Neuronal stem cell (in vitro differentiated cells): ENCODE measurements around the gene KLHDC10.

Experiments used
- DNase-seq: peaks from one replicate; pipeline ENCODE4 v3.0.0-alpha.2; 2013; ENCODE audit warnings: low spot score
- H2AFZ ChIP-seq: one replicate; pipeline ENCODE4 v1.6.1; 2013; ENCODE audit warnings: mild to moderate bottlenecking, low read length, inconsistent platforms
- H2AK5ac ChIP-seq: 2 replicates; pipeline ENCODE4 v1.6.1; 2013; ENCODE audit warnings: low read depth, mild to moderate bottlenecking, inconsistent platforms, low read length, moderate library complexity, mixed read lengths
- H2BK120ac ChIP-seq: 2 replicates; pipeline ENCODE4 v1.6.1; 2013; ENCODE audit warnings: low read depth, mild to moderate bottlenecking, inconsistent platforms, low read length, moderate library complexity, mixed read lengths
- H2BK12ac ChIP-seq: one replicate; pipeline ENCODE4 v1.6.1; 2013; ENCODE audit warnings: low read length, inconsistent platforms
- H2BK15ac ChIP-seq: 2 replicates; pipeline ENCODE4 v1.6.1; 2013; ENCODE audit warnings: mild to moderate bottlenecking, low read length, inconsistent platforms, mixed read lengths
- H2BK5ac ChIP-seq: one replicate; pipeline ENCODE4 v1.6.1; 2013; ENCODE audit warnings: inconsistent platforms, mild to moderate bottlenecking, low read length, moderate library complexity
- H3K14ac ChIP-seq: one replicate; pipeline ENCODE4 v1.6.1; 2013; ENCODE audit warnings: low read length, inconsistent platforms
- H3K18ac ChIP-seq: 2 replicates; pipeline ENCODE4 v1.6.1; 2013; ENCODE audit warnings: low read length, inconsistent platforms
- H3K23ac ChIP-seq: 2 replicates; pipeline ENCODE4 v1.6.1; 2013; ENCODE audit warnings: low read depth, mild to moderate bottlenecking, mixed read lengths, low read length, inconsistent platforms; ENCODE audit not compliant: poor library complexity
- H3K27ac ChIP-seq: replicated peaks from 3 replicates; pipeline ENCODE4 v1.5.1; 2013; ENCODE audit warnings: low read length, inconsistent platforms
- H3K27me3 ChIP-seq, 3 experiments: 2 replicates each; pipeline ENCODE4 v1.6.1; 2013; ENCODE audit warnings: low read length in 3 of 3, mild to moderate bottlenecking in 2 of 3, inconsistent platforms in 1 of 3, low read depth in 1 of 3, mixed read lengths in 1 of 3, moderate library complexity in 1 of 3; ENCODE audit not compliant: control insufficient read depth in 3 of 3, insufficient read depth in 3 of 3
- H3K36me3 ChIP-seq, 2 donors: replicated peaks in 1 of 2; 2 replicates each; pipeline ENCODE4 v1.6.1; 2013; ENCODE audit warnings: low read length in 2 of 2; ENCODE audit not compliant: control insufficient read depth in 2 of 2, insufficient read depth in 2 of 2
- H3K4ac ChIP-seq: 2 replicates; pipeline ENCODE4 v1.6.1; 2013; ENCODE audit warnings: inconsistent platforms, mild to moderate bottlenecking, low read length, moderate library complexity
- H3K4me1 ChIP-seq, 2 donors: 1 replicate in 1 of 2; 2 replicates in 1 of 2; pipeline ENCODE4 v1.6.1; 2013; ENCODE audit warnings: low read length in 2 of 2, low read depth in 1 of 2; ENCODE audit not compliant: control insufficient read depth in 2 of 2, insufficient read depth in 1 of 2
- H3K4me2 ChIP-seq: one replicate; pipeline ENCODE4 v1.6.1; 2013; ENCODE audit warnings: mild to moderate bottlenecking, low read length, inconsistent platforms; ENCODE audit not compliant: insufficient read depth, poor library complexity, severe bottlenecking
- H3K4me3 ChIP-seq, 2 donors: 2 replicates each; pipeline ENCODE4 v1.5.1; 2013; ENCODE audit warnings: low read length in 2 of 2, mild to moderate bottlenecking in 2 of 2, inconsistent platforms in 1 of 2, moderate library complexity in 1 of 2
- H3K79me1 ChIP-seq: one replicate; pipeline ENCODE4 v1.6.1; 2013; ENCODE audit warnings: low read depth, mild to moderate bottlenecking, inconsistent platforms, low read length, moderate library complexity
- H3K9ac ChIP-seq: one replicate; pipeline ENCODE4 v1.6.1; 2013; ENCODE audit warnings: mild to moderate bottlenecking, low read depth, low read length, inconsistent platforms; ENCODE audit not compliant: poor library complexity
- H3K9me3 ChIP-seq, 2 donors: replicated peaks in 1 of 2; 2 replicates each; pipeline versions ENCODE3 to v1.6.1; 2013; ENCODE audit warnings: low read length in 2 of 2, mild to moderate bottlenecking in 2 of 2, inconsistent platforms in 1 of 2, low read depth in 1 of 2, mixed read lengths in 1 of 2, moderate library complexity in 1 of 2; ENCODE audit not compliant: control insufficient read depth in 2 of 2, insufficient read depth in 1 of 2
- H4K8ac ChIP-seq: one replicate; pipeline ENCODE4 v1.6.1; 2013; ENCODE audit warnings: low read depth, mild to moderate bottlenecking, inconsistent platforms, low read length, moderate library complexity
- H4K91ac ChIP-seq: one replicate; pipeline ENCODE4 v1.6.1; 2013; ENCODE audit warnings: low read length, low read depth, mild to moderate bottlenecking, inconsistent platforms; ENCODE audit not compliant: poor library complexity
- WGBS, 2 donors: extraction: QIAGEN DNeasy Blood & Tissue Kit; methylation state at CpG; one replicate each; pipeline ENCODE4 v1.1.7; 2013; ENCODE audit warnings: missing lambda C conversion rate in 2 of 2, mixed read lengths in 1 of 2; ENCODE audit not compliant: insufficient read length in 2 of 2, insufficient replicate concordance in 1 of 2; ENCODE audit errors: extremely low coverage in 2 of 2; 5-methylcytosine and 5-hydroxymethylcytosine counted together

Gene KLHDC10

GRCh38 chr7:130141884-130142653 lies 71.7 kb downstream of the KLHDC10 start:
- peak overlapping the region; percentile 32 for H3K4ac ChIP-seq
- H2BK15ac ChIP-seq: peak overlapping the region; percentile 37
- H3K4me3 ChIP-seq: no peak overlapping the region
- H3K27ac ChIP-seq: peak overlapping the region; percentile 89
- peak overlapping the region; percentile 78 for H2AFZ ChIP-seq
- no peak for DNase-seq
- H4K91ac ChIP-seq: peak overlapping the region; percentile 47
- H3K14ac ChIP-seq: peak overlapping the region; percentile 79
- H2AK5ac ChIP-seq: peak overlapping the region; percentile 54
- H3K36me3 ChIP-seq: peaks cover 0 to 26% of the 10 kb centered on the region in 2 donors
- peak overlapping the region; percentile 38 for H3K9ac ChIP-seq
- no peaks in the 10 kb centered on the region for H3K27me3 ChIP-seq
- peak overlapping the region; percentile 17 for H2BK12ac ChIP-seq
- peak overlapping the region; percentile 34 for H3K4me2 ChIP-seq
- H2BK5ac ChIP-seq: peak overlapping the region; percentile 62
- H4K8ac ChIP-seq: peak overlapping the region; percentile 75
- H3K9me3 ChIP-seq: no peaks in the 10 kb centered on the region
- peaks cover 9 to 27% of the 10 kb centered on the region in 2 donors for H3K4me1 ChIP-seq
- no peak overlapping the region for H3K23ac ChIP-seq
- peak overlapping the region; percentile 58 for H2BK120ac ChIP-seq
- no peaks in the 10 kb centered on the region for H3K79me1 ChIP-seq
- peak overlapping the region; percentile 84 for H3K18ac ChIP-seq
- no CpG with 5 or more reads among the region's 17 CpGs for WGBS, 2 donors

GRCh38 chr7:130142654-130143333 lies 72.5 kb downstream of the KLHDC10 start:
- H3K36me3 ChIP-seq: peaks cover 0 to 18% of the 10 kb centered on the region in 2 donors
- WGBS, 2 donors: no CpG with 5 or more reads among the region's 14 CpGs
- H2AK5ac ChIP-seq: peak overlapping the region; percentile 54
- no peak overlapping the region for H3K4me3 ChIP-seq
- H3K4ac ChIP-seq: no peak overlapping the region
- peak overlapping the region; percentile 19 for H3K23ac ChIP-seq
- H3K27me3 ChIP-seq: no peaks in the 10 kb centered on the region
- H3K27ac ChIP-seq: peak overlapping the region; percentile 89
- no peak overlapping the region for H3K9ac ChIP-seq
- peak overlapping the region; percentile 69 for H3K18ac ChIP-seq
- peak overlapping the region; percentile 62 for H2BK5ac ChIP-seq
- H2AFZ ChIP-seq: no peak overlapping the region
- H3K79me1 ChIP-seq: no peaks in the 10 kb centered on the region
- no peak for DNase-seq
- H4K91ac ChIP-seq: no peak overlapping the region
- no peaks in the 10 kb centered on the region for H3K9me3 ChIP-seq
- H2BK120ac ChIP-seq: peak overlapping the region; percentile 58
- H4K8ac ChIP-seq: peak overlapping the region; percentile 17
- peak overlapping the region; percentile 37 for H2BK15ac ChIP-seq
- peaks cover 9 to 27% of the 10 kb centered on the region in 2 donors for H3K4me1 ChIP-seq
- H2BK12ac ChIP-seq: peak overlapping the region; percentile 17
- H3K4me2 ChIP-seq: no peak overlapping the region
- H3K14ac ChIP-seq: no peak overlapping the region

- Histone ChIP-seq H3K27ac (no peak overlapping the region), H2BK120ac (no peak overlapping the region), H3K4me2 (no peak overlapping the region), H2AFZ (no peak overlapping the region), H3K79me1 (no peaks in the 10 kb centered on the region), H2AK5ac (no peak overlapping the region), H3K4ac (no peak overlapping the region), H3K27me3 (no peaks in the 10 kb centered on the region), H4K91ac (no peak overlapping the region), H3K18ac (no peak overlapping the region), H3K23ac (no peak overlapping the region), H3K4me1 (peaks cover 9 to 27% of the 10 kb centered on the region in 2 donors), H3K9ac (no peak overlapping the region), H2BK15ac (no peak overlapping the region), H2BK12ac (no peak overlapping the region), H3K36me3 (peaks cover 0 to 15% of the 10 kb centered on the region in 2 donors), H3K9me3 (no peaks in the 10 kb centered on the region), H2BK5ac (no peak overlapping the region), H4K8ac (no peak overlapping the region), H3K4me3 (no peak overlapping the region), H3K14ac (no peak overlapping the region)
- DNase-seq: no peak
- WGBS, 2 donors: no CpG with 5 or more reads among the region's 5 CpGs
These were observed 73.0 kb downstream of the KLHDC10 start for GRCh38 chr7:130143334-130143732.

- Histone ChIP-seq H4K91ac (no peak overlapping the region), H3K18ac (peak overlapping the region; percentile 15), H3K4me1 (peaks cover 9 to 27% of the 10 kb centered on the region in 2 donors), H4K8ac (no peak overlapping the region), H3K4ac (no peak overlapping the region), H3K14ac (no peak overlapping the region), H2AFZ (no peak overlapping the region), H2AK5ac (no peak overlapping the region), H3K23ac (no peak overlapping the region), H3K4me3 (no peak overlapping the region), H3K4me2 (no peak overlapping the region), H3K27ac (no peak overlapping the region), H3K9ac (no peak overlapping the region), H3K27me3 (no peaks in the 10 kb centered on the region), H3K36me3 (peaks cover 0 to 14% of the 10 kb centered on the region in 2 donors), H2BK5ac (no peak overlapping the region), H2BK15ac (no peak overlapping the region), H2BK12ac (no peak overlapping the region), H3K79me1 (no peaks in the 10 kb centered on the region), H3K9me3 (no peaks in the 10 kb centered on the region), H2BK120ac (no peak overlapping the region)
- no CpG with 5 or more reads among the region's 3 CpGs for WGBS, 2 donors
- DNase-seq: no peak
These were observed 73.6 kb downstream of the KLHDC10 start for GRCh38 chr7:130143986-130144311.
